NK-92 treated with Interleukin-12 subunit alpha and Interleukin-12 subunit beta, amount 100 ng/mL, for 24 hours (cell line): ENCODE measurements around the gene HEMK1.

Source experiments
- DNase-seq: peaks from one replicate; lab custom pipeline; 2025; lab: John Stamatoyannopoulos, UW

HEMK1 gene

GRCh38 chr3:50616770-50617095 is 47.4 kb downstream of the HEMK1 start:
- peak; percentile 83 for DNase-seq

DNA sequence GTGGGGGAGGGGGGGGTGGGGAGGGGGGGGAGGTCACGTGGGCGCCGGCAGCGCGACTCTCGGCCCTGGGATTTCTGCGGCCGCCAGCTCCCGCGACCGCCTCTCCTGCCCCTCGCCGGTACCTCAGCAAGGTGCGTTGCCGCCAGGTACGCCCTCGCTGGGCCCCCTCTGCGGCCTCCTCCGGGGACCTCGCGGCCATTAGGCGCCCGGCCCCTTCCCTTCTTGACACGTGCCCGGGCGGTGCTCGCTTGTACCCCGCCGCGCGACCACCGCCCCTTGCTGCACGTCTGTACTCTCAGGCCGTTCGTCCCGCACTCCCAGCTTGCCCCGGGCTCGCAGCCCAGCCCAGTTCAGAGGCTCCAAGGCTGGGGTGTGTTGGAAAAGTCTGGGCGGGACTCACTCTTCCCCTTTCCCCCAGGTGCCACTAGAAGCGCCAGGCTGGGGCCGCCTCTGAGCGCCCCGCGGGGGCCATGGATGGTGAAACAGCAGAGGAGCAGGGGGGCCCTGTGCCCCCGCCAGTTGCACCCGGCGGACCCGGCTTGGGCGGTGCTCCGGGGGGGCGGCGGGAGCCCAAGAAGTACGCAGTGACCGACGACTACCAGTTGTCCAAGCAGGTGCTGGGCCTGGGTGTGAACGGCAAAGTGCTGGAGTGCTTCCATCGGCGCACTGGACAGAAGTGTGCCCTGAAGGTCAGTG is 47.9 kb downstream of the HEMK1 start, which contains the start of gene MAPKAPK3:
TSS of gene MAPKAPK3 (plus strand) at position 56 of the 696 bp plus-strand sequence. CDS start at position 471, 415 bp downstream.
- DNase-seq: peak; percentile 31

- no peak for DNase-seq
These were observed 48.7 kb downstream of the HEMK1 start for GRCh38 chr3:50617911-50618481.

DNA sequence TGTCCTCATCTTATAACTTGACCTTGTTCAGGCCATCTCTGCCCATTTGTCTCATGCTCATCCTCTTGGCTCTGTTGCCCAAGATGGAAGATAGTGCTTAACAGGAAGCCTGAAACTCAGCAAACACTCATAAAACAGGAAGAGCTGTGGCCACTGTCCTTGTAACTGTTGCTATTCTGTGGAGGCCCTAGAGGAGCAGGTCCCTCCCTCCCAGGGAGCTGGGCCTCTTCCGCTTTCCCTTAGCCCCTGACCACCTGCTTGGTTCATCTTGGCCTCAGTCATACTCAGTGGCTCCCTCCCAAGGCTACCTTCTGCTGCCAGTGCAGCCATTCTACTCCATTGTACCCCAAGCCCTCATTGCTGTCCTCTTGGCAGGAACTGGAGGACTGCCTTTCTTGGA is 51.1 kb downstream of the HEMK1 start:
- DNase-seq: no peak

GRCh38 chr3:50620820-50621219 is 51.5 kb downstream of the HEMK1 start:
- no peak for DNase-seq

DNA sequence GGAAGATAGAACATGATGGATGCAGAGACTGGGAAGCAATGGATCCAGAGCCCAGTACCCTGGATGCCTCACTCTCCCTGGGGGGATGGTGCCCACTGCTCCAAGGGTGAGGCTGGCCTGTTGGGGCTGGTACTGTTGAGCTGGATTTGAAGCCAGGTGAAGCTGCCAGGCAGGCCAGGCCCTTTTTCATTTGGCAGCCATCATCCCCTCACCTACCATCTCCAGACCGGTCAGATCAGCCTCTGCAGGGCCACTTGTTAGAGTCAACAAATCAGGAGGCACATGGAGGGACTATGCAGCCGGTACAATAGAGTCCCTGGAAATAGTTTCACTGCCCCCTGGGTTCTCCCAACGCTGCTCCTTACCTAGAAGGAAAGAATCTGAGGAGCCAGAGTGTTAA is 53.6 kb downstream of the HEMK1 start:
- no peak for DNase-seq

DNA sequence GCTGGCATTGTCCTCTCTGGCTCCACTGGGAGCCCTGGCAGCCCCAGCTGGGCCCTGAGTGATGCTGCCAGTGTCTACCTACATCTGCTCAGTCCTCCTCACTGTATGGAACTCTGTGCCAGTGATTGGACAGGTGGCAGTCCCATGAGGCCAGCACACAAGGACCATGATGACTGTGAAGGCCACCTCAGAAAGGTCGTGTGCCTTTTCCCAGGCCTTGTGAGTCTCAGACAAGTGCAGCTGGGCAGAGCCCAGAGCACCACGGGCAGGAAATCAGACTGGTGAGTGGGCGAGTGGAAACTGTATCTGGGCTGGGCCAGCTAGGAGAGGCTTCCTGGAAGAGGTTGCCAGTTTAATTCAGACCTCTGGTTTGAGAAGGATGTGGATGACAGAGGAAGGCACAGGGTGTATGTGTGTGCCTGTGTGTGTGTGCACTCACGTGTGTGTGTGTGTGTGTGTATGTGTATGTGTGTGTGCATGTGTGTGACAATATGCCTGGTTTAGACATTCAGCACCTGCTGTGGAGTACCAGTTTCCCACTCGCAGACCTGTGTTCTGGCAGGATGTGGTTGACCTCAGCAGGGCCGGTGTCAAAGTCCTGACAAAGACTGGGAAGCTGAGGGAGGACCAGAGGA is 54.6 kb downstream of the HEMK1 start:
- DNase-seq: peak; percentile 30

DNA sequence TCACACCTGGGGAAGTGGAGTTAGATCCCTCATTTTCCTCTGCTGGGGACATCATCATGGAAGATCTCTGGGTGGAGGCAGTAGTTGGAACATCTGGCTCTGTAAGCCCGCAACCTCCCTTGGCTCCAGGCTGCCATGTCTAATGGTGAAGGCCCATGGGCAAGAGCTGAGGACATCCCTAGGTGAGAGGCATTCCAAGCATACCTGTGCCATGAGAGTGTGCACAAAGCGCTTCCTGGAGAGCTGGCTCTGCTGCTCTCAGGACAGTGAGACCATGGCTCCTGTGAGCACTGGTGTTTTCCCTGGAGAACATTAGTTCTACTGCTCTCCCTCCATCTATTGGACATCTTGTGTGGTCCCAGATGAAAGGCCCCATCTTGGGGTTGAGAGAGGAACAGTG is 55.3 kb downstream of the HEMK1 start:
- no peak for DNase-seq

- DNase-seq: no peak
These were observed 56.2 kb downstream of the HEMK1 start for GRCh38 chr3:50625231-50626182.

DNA sequence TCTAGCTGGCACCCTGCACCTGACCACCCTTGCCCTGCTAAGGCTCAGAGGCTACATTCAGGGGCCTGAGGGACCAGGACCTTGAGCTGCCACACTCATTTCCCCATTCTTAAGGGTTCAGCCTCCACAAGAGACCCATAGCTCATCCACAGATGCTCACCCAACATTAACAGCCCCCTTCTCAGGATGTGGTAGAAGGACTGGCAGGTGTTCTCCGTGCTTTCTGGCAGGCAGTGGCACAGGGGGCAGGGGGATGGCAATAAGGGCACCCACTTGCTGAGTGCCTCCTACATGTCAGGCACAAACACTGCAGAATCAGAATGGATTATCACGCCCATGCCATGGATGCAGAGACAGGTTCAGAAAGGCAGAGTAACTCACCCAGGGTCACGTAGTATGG is 57.1 kb downstream of the HEMK1 start:
- no peak for DNase-seq

- no peak for DNase-seq
These were observed 58.2 kb downstream of the HEMK1 start for GRCh38 chr3:50627407-50628051.

GRCh38 chr3:50628601-50629000 is 59.3 kb downstream of the HEMK1 start:
- no peak for DNase-seq

DNA sequence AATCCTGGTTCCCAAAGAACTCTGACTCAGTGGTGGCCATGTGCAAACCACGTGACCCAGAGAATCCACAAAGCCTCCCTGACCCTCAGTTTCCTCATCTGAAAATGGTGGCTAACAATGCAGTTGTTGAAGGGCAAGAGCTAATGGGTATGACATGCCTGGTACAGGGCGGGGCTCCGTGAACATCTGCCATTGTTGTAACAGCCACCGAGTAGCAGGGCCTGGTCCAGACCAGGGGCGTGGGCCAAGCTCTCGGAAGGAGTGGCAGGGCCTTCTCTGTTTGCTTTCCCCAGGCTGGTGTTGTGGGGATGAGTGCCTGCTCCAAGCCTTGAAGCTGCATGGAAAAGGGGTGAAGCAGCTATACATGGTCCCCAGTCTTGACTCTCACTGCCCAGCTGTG is 61.1 kb downstream of the HEMK1 start:
- DNase-seq: no peak

GRCh38 chr3:50630877-50631276 is 61.6 kb downstream of the HEMK1 start:
- DNase-seq: no peak

DNA sequence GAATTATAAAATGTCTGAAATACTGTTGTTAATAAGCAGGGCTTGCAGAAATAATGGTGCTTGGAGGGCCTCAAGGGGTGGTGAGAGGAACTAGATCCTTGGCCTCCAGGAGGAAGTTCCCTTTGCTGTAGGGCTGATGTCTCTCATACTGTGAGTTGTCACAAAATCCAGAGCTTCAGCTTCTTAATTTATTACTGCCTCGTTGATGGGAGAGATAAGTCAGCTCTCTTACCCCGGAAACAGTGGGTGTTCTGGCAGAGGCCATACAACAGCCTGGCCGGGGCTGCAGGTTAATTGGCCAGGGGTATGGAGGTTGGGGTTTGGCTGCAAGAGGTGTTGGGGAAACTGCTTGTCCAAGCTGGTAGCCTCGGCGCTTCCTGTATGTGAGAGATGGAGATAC is 63.1 kb downstream of the HEMK1 start:
- DNase-seq: no peak

DNA sequence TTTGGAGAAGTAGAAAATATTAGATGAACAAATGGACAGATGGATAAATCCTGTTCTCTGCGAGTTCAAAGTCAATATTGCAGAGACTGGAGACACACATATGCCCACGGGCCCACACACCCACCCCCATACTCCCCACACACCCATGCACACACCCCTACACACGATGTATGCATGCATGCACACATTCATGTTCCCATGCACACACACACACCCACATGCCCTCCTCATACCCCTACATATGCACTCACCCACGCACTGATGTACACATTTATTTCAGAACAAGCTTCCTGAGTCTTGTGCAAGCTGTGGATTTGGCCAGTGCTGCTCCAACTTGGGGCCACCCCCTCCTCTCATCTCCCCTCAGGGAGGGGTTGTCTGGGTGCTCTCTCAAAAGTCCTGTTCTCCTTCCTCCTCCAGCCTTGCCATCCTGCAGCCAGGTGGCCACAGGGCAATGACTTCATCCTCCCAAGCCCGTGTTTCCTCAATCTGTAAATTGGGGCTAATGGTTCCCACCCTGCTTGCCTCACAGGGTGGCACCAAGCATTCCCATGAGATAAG is 64.0 kb downstream of the HEMK1 start:
- no peak for DNase-seq

DNA sequence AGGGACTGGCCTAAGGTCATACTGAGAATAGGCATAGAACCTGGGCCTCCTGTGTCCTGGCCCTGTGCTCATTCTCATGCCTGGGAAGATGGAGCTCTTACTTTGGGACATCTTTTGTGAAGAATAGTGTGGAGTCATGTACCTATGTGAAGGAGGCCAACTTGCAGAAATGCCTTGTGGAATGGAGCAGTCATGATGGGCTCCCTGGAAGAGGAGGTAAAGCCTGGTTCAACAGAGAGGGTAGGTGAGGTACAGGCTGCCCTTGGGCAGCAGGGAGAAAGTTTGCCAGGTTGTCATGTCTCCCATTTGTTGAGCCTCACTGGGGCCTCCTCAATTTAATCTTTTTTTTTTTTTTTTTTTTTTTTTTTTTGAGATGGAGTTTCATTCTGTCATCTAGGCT is 65.7 kb downstream of the HEMK1 start:
- DNase-seq: no peak

- DNase-seq: no peak
These were observed 67.7 kb downstream of the HEMK1 start for GRCh38 chr3:50637011-50637410.

DNA sequence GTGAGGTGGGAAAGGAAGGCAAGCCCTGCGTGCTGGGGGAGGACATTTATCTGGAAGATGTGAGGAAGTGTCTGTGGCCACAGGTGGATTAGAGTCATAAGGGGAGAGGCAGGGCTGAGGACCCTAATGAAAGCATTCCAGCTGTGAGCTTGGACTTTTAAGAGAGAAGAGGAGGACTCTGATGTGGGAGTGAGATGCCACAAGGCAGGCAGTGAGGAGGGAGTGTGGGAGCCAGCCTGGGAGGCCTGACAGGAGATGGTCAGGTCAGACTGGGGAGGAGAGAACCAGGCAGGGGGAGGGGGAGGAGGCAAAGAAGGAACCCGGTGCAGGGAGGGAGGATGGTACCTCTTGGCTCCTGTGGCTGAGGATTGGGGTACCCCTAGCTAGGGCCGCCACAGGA is 68.6 kb downstream of the HEMK1 start:
- DNase-seq: no peak

- DNase-seq: no peak
These were observed 69.8 kb downstream of the HEMK1 start for GRCh38 chr3:50639055-50639494.

DNA sequence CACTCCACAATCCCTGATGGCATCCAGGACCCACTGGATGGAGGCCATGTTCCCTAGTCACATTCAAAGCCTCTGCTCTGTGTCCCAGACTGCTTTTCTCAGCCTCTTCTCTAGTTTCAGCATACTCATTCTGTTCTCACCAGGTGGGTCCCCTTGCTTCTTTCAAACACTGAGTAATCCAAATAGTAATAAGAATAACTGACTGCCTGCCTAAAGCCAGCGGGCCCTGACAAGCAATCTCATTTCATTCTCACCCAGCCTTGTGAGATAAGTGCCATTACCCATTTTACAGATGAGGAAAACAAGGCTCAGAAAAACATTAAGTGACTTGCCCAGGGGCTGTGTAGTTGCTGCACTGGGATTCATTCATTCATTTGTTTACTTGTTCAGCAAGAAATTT is 73.1 kb downstream of the HEMK1 start:
- DNase-seq: no peak

GRCh38 chr3:50644561-50644960 is 75.2 kb downstream of the HEMK1 start:
- no peak for DNase-seq
